NCI-H2227 (cell line): ENCODE measurements around the gene ARF3.
A peak's percentile ranks its signal among the peaks of the same experiment; 100 is the strongest.

Source experiments
- DNase-seq: peaks from one replicate; lab custom pipeline; 2025; ENCODE audit not compliant: unreplicated experiment; lab: John Stamatoyannopoulos, UW

ARF3 gene

DNA sequence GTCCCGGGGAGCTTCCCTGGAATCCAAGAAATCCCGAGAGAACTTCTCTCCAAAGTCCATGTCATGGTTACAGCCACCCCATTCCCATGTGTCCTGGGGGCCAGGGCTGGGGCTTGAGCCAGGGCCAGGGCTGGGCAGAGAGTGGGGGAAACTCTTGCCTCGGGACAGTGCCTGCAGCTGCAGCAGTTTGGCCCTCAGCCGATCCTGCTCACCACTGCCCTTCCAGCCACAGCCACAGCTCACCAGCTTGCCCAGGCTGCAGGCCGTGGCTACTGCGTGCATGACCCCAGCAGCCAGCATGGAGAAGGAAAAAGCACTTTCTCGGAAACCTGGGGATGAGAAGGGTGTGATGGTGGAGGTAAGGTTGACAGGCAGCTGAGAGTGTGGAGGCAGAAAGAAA, 10.7 kb upstream of the ARF3 start:
- DNase-seq, result no peak

DNA sequence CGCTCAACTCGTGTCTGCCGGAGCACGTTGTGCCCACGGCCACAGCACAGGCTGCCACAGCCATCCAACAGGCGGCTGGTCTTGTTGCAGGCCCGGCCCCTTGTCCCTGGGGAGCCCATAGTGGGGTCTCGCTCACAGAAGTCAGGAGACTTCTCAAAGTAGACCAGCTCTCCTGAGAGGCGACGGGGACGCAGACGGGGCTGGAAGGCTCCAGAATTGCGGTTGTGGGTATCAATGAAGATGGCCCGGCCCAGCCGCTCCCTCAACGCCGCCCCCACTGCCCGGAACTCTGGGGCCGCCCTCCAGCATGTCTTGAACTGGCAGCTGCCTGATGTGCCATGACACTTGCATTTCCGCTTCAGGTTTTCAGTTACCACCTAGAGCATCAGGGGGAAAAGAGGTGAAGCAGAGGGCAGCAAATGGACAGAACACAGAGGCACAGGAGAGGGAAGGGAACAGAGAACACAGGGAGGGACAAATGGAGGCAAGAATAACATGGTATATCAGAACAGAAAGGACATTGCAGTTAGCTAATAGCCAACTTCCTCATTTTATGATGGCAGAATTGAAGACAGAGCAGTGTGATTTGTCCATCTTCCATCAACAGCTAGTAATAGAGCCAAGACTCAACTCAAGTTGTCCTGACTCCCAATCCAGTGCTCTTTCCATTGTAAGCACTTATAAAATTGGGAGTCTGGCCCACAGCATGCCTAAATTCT, 9.0 kb upstream of the ARF3 start:
- DNase-seq, result no peak

DNA sequence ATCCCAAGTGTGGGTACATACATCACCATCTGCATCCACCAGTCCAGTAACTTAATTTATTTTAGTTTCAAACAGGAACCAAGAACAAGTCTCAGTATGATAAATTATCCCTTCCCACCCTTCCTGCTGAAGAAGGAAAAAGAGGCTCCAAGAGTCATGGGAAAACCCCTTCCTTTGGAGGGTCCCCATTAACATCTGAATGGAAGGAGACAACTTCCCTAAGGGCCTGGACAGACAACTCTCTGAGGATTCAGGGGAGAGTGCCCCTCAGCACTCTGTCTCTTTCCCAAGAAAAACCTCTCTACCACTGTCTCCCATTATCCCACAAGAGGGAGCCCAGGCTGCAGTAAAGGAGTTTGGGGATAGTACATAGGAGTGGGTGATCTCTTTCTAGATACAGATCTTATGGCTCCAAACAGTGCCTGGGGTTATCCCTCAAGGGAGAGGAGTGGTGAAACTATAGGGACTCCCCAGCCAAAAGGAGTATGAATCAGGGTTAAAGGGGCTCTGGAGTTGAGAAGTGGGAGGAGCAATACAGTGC, 8.1 kb upstream of the ARF3 start:
- DNase-seq, result no peak

DNA sequence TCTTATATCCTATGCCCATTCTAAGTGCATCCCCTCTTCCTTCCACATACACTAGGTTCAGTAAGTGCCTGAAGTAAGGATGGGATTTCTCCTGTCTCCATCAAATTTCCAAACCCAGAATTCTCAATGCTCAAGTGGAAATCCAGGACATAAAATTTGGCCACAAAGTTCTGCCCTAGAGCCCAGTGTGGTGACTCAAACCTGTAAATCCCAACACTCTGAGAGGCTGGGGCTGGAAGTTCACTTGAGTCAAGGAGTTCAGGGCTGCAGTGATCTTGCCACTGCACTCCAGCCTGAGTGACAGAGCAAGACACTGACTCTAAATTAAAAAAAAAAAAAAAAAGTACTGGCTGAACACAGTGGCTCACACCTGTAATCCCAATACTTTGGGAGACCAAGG, 4.5 kb upstream of the ARF3 start:
- DNase-seq, result no peak

DNA sequence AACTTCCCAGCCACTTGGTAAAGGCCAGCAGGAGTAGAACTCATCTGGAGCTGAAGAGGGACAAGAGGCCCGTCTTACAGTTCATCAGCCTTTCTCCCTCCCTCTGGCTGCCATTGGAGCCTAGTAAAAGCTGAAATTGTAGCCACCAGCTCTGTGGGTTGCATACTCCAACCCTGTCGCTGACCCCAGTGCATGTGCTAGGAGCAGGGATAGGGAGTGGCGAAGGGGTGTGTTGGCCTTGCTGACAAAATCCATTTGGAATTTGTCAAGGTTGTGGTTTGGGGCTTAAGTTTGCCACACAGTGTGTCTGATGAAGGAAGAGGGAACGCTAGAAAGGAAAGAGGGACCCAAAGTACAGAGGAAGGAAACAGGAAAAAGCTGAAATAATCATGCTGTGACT, 4.0 kb upstream of the ARF3 start:
- DNase-seq, result no peak

DNA sequence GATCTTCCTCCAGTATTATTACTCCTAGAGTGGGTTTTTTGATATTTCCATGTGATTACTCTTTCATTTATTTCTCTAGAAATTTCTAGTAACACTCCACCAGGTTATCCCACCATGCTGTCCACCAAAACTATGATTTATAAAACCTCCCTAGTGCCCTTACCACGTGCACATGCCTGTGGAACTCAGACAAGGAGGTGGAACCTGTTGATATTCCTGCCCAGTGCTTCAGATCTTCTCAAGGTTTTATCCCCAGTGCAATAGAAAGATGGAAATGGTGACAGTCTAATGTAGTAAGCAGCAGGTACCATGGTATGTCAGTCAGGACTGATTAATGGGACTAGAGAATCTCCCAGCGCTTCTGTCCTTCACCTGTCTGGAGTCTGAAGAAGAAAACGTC, 3.5 kb upstream of the ARF3 start:
- DNase-seq, result no peak

DNA sequence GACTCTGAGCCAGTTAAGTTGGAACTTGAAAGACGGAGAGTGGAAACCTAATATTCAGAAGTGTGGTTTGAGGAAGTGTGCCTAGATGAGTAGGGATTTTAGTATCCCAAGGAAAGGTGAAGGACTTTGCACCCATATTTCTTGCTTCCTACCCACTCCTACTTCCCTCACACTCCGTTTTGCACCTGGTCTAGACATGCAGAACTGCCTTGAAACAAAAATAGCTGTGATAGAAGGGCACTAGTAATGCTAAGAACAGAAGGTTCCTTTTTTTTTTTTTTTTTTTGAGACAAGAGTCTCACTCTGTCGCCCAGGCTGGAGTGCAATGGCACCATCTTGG, 732 bp upstream of the ARF3 start:
- DNase-seq, result no peak

DNA sequence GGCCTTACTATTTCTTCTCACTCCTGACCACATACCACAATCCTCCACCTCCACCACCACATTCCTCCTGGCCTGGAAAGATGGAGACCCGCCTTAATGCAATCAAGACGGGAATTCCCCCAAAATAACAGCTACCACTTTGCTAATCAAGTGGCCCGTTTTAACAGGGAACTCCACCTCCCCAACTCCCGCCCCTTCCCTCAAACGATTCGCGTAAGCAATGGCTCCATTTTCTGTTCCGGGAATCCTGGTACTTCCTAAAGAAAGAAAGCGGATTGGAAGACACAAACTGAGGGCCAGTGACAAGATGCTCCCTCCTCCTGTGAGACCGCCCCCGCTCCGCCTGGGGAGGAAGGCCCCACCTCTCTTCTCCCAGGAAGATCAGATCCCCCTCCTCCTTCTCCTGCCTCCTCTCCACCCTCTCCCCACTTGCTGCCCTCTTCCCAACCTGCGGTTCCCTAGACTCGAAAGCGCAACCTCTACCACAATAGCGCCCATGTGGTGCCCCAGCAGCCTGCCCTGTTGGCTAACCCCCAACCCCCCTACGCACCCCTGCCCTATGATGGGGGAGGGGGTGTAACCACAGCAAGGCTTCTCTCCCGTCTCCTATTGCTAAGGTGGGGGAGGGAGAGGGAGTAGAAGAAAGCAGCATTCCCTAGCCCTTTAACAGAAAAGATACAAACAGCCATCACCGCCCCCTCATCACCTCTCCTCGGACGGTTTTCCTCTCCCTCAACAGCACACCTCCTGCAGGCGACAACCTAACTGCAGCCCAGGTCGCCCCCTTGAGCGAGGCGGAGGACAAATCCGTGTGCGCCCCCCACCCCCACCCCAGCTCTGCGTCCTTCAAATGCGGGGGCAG, 777 bp downstream of the ARF3 start:
- peak; percentile 92 for DNase-seq

DNA sequence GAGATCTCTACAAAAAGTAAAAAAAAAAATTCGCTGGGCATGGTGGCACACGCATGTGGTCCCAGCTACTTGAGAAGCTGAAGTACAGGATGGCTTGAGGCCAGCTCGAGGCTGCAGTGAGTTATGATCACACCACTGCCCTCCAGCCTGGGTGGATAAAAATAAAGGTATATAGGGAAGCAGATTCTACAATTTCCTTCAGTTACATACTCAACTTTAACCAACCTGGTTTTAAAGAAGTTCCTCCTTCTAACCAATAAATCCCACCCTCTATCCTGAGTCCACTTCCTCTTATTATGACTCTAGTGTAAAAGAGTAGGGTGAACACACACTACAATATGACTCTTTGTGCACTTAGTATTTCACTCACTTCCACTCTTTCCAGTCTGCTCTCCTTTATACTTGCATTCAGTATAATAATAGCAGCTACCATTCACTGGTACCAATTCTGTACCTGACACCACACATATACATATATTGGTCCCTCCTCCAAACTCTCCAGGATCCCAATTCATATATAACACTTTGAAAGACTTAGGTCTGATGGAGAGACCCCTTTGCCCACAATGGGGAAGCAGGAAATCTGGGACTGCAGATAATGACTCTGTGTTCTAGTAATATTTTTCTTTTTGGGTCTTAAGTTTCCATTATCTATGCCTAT, 2.3 kb downstream of the ARF3 start:
- no peak for DNase-seq

DNA sequence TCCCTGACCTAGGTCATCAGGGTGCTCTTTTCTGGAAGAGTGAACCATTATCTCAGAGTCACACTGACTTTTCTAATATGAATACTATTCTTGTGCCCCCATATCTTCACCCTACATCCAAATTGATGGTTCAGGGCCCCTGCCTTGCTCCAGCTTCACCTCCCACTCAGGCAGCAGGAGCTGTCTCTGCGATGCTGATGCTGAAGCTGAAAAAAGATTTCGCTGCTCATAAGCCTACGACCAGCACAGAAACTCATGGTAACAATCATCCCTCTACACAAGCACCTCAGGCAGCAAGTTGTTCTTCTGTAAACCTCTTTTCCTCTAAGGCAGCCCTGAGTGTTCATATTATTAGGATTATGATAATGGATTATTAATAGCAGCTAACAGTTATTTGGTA, 3.2 kb downstream of the ARF3 start:
- no peak for DNase-seq

DNA sequence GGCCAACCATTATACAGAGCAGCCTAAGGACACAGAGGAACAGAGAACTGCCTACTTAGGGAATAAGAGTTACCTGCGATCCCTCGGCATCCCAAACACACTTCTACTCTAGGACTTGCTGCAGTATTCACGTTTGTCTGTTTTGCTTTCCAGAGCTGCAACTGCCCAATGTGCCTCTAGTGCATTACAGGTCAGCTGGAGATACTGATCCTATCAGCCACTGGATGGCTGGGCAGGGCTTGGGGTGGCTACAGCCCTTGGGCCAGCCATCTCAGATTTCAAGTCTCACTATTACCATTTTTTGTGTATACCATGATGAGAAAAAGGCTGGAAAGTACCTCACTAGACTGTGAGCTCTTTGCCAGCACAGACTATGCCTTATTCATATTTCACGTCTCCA, 4.6 kb downstream of the ARF3 start:
- DNase-seq, result no peak

DNA sequence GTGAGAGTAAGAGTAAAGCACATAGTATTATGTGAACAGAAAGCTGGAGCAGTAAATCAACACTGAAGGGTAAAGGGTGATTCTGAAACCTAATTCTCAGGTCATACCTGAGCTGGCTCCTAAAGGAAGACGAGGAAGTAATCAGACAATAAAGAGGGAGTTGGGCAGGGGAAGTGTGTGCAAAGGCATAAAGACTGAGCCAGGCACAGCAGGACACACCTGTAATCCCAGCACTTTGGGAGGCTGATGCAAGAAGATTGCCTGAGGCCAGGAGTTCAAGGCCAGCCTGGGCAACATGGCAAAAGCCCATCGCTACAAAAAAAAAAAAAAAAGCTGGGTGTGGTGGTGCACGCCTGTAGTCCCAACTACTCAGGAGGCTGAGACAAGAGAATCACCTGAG, 9.6 kb downstream of the ARF3 start:
- DNase-seq, result no peak

DNA sequence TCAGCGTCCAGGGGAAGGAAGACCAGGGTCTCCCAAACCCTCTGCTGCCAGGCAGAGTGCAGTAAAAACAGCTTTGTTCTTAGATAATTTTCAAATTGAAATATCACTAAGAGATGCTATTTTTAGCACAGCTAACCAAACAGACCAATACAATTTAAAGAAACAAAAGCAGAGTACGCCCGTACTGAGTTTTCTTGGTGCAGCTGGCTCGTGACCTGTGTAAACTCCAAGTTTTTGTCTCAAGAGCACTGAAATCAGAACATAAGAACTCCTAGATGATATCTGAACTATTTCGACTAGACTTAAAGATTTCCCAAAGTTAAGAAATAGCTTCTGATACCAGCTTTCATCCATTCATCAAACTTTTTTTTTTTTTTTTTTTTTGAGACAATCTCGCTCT, 10.3 kb downstream of the ARF3 start:
- DNase-seq, result no peak

DNA sequence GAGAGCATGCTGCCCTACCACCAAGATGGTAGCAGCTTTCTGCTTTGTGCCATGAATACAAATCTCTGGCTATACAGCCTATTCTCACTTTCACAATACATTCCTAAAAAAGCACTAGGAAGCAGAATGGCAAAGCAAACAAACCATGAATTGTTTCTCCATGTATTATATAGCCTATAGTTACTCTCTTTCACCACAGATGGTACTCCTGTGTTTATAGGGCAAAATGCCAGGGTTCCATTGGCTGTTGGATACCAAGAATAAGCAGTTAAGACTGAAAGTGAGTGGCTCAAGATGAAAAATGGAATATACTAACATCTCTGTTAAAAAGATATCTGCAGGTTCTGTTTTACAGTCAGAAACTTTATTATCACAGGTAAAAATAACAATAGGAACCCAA, 11.1 kb downstream of the ARF3 start:
- DNase-seq, result no peak

DNA sequence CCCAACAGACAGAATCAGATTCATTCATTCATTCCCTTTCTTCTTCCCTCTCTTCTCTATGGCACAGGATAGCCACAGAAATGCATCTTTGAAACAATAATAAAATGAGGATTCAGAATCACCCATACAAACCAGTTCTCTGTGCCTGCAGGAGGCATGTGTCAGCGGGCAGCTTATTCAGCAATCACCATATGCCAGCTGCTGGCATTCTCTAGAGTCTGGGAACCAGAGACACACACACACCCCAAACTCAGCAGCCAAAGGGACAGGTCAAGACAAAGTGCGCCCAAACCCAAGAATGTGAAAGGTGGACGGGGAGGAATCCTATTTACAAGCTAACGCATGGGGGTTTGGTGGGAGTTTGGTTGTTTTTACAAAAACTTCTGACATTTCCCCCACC, 14.1 kb downstream of the ARF3 start:
- DNase-seq, result no peak

DNA sequence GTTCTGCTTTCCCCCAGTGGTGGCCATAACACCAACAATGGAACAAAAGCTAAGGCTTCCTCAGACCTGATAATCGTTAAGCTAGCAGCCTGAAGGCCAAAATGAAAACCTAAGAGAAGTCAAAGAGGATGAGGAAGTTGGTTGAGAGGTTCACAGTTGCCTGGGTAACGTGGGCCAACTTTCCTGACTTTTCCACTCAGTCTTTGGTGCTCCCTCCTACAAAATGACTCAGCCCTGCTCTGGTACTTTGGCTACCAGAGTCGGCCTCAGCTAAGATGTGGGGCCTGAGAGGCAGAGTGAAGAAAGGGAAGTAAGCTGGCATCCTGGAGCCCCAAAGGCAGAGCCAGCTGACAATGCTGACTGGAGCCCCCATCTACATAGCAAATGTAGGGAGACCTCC, 17.1 kb downstream of the ARF3 start:
- DNase-seq, result no peak

DNA sequence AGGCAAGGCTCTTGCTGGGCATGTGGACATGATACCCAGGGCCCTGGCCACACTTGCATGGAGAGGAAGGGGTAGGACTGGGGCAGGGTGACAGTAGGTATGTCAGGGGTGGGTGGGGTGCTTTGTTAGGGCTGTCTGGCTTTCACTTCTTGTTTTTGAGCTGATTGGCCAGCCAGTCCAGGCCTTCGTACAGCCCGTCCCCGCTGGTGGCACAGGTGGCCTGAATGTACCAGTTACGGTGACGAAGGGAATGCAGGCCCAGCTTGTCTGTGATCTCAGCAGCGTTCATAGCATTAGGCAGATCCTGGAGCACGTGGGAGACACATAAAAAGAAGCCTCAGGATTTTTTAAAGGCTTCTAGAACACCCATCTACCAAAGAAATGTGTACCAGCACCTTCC, 18.5 kb downstream of the ARF3 start:
- no peak for DNase-seq

DNA sequence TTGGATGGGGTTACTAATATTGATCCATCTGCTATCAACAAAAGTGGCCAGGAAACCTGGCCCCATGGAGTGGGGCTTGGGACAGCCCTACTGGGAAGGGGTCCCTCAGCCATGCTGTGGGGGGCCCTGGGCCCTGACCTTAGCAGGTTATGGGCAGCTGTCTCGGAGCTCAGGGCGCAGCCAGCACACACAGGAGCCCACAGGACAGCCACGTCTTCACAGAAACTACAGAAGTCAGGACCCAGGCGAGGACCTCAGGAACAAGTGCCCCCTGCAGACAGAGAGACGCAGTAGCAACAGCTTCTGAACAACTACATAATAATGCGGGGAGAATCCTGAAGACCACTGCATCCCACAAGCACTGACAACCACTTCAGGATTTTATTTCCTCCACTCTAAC, 20.1 kb downstream of the ARF3 start:
- no peak for DNase-seq

DNA sequence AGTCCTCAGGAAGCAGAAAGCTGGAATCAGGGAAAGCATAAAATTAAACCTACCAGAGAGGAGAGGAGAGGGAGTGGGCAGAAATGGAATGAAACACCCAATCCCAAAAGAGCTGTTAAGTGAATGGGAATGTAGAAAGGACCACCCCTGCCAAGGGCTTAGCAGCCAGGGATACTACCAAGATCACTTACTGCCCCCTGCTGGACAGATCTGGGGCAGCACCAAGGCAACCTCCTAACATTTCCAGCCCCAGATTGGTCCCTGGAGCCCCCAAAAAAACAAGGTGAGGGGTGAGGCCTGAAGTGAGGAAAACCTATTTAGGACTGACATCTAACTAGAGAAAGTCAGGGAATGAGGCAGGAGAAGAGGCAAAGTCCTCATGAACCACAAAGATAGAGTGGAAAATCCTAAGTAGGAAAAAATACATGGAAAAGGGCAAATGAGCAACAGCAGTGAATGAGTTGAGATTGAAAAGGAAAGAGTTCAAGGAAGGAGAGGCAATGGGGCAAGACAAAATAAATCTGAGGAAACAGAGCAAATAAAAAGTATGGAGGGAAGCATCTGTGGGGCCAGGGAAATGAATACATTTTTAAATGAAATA, 20.8 kb downstream of the ARF3 start:
- DNase-seq, result peak; percentile 67

DNA sequence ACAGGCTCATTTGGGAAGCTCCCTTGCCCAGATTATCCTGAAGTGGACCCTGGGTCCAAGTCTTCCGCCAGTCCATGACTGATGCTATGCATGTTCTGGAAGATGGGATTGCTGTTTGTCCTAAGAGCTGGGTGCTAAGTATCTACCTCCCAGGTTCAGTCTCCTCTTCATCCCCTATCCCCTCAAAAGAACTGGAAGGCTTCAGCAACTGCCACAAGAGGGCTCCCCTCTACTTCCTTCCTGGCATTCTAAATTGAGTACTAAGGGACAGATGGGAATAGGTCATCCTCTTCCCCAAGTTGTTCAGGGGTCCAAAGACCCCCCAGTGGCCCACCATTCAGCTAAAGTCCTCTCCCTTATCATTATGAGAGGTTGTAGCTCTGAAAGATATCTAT, 23.0 kb downstream of the ARF3 start:
- DNase-seq, result no peak

DNA sequence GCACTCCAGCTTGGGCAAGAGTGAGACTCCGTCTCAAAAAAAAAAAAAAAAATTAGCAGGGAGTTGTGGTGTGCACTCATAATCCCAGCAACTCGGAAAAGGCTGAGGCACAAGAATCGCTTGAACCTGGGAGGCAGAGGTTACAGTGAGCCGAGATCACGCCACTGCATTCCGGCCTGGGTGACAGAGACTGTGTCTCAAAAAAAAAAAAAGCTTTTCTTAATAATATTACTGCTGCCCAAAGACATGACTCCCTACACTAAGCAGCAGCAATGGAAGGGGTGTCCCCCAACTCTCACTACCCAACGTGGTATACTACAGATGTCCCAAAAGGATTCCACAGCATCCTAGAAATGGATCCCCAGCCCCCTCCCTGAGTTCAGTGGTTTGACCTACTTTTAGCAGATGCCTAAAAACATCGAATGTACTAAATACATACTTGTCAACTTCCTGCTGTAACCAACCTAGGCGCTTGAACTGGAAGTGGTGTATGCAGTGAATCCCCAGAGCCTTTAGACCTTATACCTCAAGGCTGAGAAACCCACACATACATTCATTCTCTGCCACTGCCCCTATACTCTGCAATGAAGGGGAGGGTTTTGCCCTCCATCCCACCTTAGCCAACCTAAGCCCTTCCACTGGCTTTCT, 23.5 kb downstream of the ARF3 start:
- no peak for DNase-seq
